HepG2 (cell line): ENCODE measurements around the gene OR6F1. TPM values are rescaled to one million over a fixed set of nuclear protein-coding genes. Genes with fewer than 3 reads are reported as not detected.

Source experiments
- ATAC-seq: fragments of 200-7000 bp; cut with Tn5 transposase; 3 replicates; pipeline ENCODE4 v1.9.1; 2020; ENCODE audit warnings: mild to moderate bottlenecking, moderate library complexity
- BruUV-seq: library from RNA; stranded (reverse); fragments of 400-500 nt; replicated peaks from 2 replicates; lab custom pipeline; 2021; lab: Mats Ljungman, UMichigan
- CTCF ChIA-PET: fragments of 300-600 bp; formaldehyde crosslinking; extraction: SDS; loops from one replicate; lab custom pipeline; 2021; ENCODE audit warnings: low total read pairs, inconsistent platforms, low intra/inter-chr PET ratio; lab: Yijun Ruan, JAX
- POLR2A ChIA-PET: fragments of 350-600 bp; sonication (Branson Sonifier 250); formaldehyde crosslinking; loops from one replicate; lab custom pipeline; 2020; ENCODE audit warnings: antibody characterized with exemption, inconsistent platforms; lab: Yijun Ruan, JAX
- DNase-seq: peaks from one replicate; pipeline ENCODE4 v3.0.0-alpha.2; 2015; ENCODE audit warnings: low spot score
- FAIRE-seq: peaks from 3 replicates; lab custom pipeline; 2011; peaks lifted over from hg19 to GRCh38; lab: Jason Lieb, UNC
- H2AFZ ChIP-seq: one replicate; pipeline ENCODE4 v1.6.1; 2011; ENCODE audit warnings: low read length, inconsistent platforms
- H3K27ac ChIP-seq: fragments of 300-600 bp; 3 replicates; pipeline ENCODE4 v1.8.0; 2011; ENCODE audit warnings: mixed run types, mild to moderate bottlenecking, mixed read lengths, low read length, inconsistent platforms; ENCODE audit not compliant: insufficient read depth; ENCODE audit errors: extremely low read length
- H3K27me3 ChIP-seq, 2 experiments: fragments of 200-600 bp in 1 of 2; 2 replicates in 1 of 2; 3 replicates in 1 of 2; pipeline versions ENCODE4 v1.6.0 to v1.8.0; 2011; ENCODE audit warnings: low read length in 2 of 2, mild to moderate bottlenecking in 2 of 2, moderate library complexity in 2 of 2, inconsistent platforms in 1 of 2; ENCODE audit not compliant: insufficient read depth in 2 of 2, control insufficient read depth in 1 of 2
- H3K36me3 ChIP-seq, 2 experiments: fragments of 200-600 bp in 1 of 2; replicated peaks in 1 of 2; 2 replicates in 1 of 2; 3 replicates in 1 of 2; pipeline versions ENCODE4 v1.5.1 to v1.8.0; 2011; ENCODE audit warnings: low read length in 2 of 2, inconsistent platforms in 1 of 2; ENCODE audit not compliant: insufficient read depth in 2 of 2, control insufficient read depth in 1 of 2
- H3K4me1 ChIP-seq: 2 replicates; pipeline ENCODE4 v1.5.1; 2012; ENCODE audit warnings: low read length, inconsistent platforms; ENCODE audit not compliant: insufficient read depth
- H3K4me2 ChIP-seq: 2 replicates; pipeline ENCODE4 v1.6.0; 2011; ENCODE audit warnings: low read depth, low read length, inconsistent platforms
- H3K4me3 ChIP-seq, 3 experiments: fragments of 200-600 bp in 1 of 3; sonication (generic), shearing (Covaris generic) in 1 of 3; replicated peaks in 1 of 3; 2 replicates each; pipeline ENCODE4 v1.5.1; 2011 to 2016; ENCODE audit warnings: low read length in 3 of 3, inconsistent platforms in 2 of 3, low read depth in 2 of 3, mild to moderate bottlenecking in 2 of 3, control low read depth in 1 of 3, mixed read lengths in 1 of 3; ENCODE audit not compliant: insufficient read depth in 1 of 3
- H3K79me2 ChIP-seq: one replicate; pipeline ENCODE4 v1.6.1; 2011; ENCODE audit warnings: low read length, inconsistent platforms; ENCODE audit not compliant: insufficient read depth
- H3K9ac ChIP-seq: 2 replicates; pipeline ENCODE4 v1.6.0; 2011; ENCODE audit warnings: mild to moderate bottlenecking, low read depth, low read length, inconsistent platforms; ENCODE audit not compliant: insufficient read depth
- H3K9me3 ChIP-seq: 2 replicates; pipeline ENCODE4 v1.5.1; 2012; ENCODE audit warnings: mild to moderate bottlenecking, low read length
- H4K20me1 ChIP-seq: 2 replicates; pipeline ENCODE4 v1.6.0; 2011; ENCODE audit warnings: inconsistent platforms, mild to moderate bottlenecking, low read length, moderate library complexity; ENCODE audit not compliant: insufficient read depth
- POGZ ChIP-seq: sonication (generic); formaldehyde crosslinking; IDR thresholded peaks from 2 replicates; pipeline ENCODE4 v1.4.0; 2020; ENCODE audit warnings: mild to moderate bottlenecking, missing genetic modification reagents
- SMARCC2 ChIP-seq: fragments of 450-650 bp; IDR thresholded peaks from 2 replicates; pipeline ENCODE4 v1.6.1; 2017; ENCODE audit warnings: antibody characterized with exemption, mild to moderate bottlenecking
- WGBS: methylation state at CpG from one replicate; pipeline ENCODE4 v1.1.6; 2017; ENCODE audit warnings: low lambda C conversion rate; 5-methylcytosine and 5-hydroxymethylcytosine counted together
- in situ Hi-C: cut with HindIII; loops from 2 replicates; pipeline ENCODE4 v1.10.0; 2017; ENCODE audit warnings: low pct_unique_long_range_greater_than_20kb; ENCODE audit not compliant: extremely low pct_ligation_motif_present
- intact Hi-C: fragments of 100-400 bp; cut with micrococcal nuclease; formaldehyde crosslinking; loops from one replicate; pipeline ENCODE4 v1.10.0; 2022; ENCODE audit not compliant: unreplicated experiment
- polyA plus RNA-seq, 8 experiments: library from polyadenylated mRNA; depleted of rRNA in 3 of 8; stranded (reverse) in 7 of 8; unstranded in 1 of 8; fragments of >200 nt; fragmentation: Illumina TruSeq in 4 of 8; extraction: Trizol in 4 of 8; gene quantifications; 2 replicates each; pipeline versions ENCODE4 v1.2.1 to v1.2.3, GENCODE V29; 2011 to 2016; ENCODE audit warnings: low read depth in 4 of 8, missing spikeins in 1 of 8, mixed read lengths in 1 of 8; ENCODE audit not compliant: insufficient read depth in 1 of 8
- total RNA-seq, 5 experiments: library from RNA; depleted of rRNA; stranded (reverse); fragments of >200 nt; fragmentation: Illumina TruSeq; extraction: Trizol; gene quantifications; 2 replicates each; pipeline ENCODE4 v1.2.3, GENCODE V29; 2016; ENCODE audit warnings: low read depth in 1 of 5
- TF ChIP-seq, protein P1 (sequence below): sonication (generic); formaldehyde crosslinking; IDR thresholded peaks from 2 replicates; pipeline ENCODE4 v1.8.0; 2022; ENCODE audit warnings: low read depth, missing genetic modification reagents
- TF ChIP-seq, protein P2 (sequence below): sonication (generic); formaldehyde crosslinking; IDR thresholded peaks from 2 replicates; pipeline ENCODE4 v1.5.1; 2020; ENCODE audit warnings: missing genetic modification reagents, mild to moderate bottlenecking, borderline replicate concordance

Gene OR6F1
- total and polyA plus RNA-seq, 2 of the 13 experiments (the other 11 are each of a cell fraction or from before 2014, with no cell fraction given): not detected

DNA sequence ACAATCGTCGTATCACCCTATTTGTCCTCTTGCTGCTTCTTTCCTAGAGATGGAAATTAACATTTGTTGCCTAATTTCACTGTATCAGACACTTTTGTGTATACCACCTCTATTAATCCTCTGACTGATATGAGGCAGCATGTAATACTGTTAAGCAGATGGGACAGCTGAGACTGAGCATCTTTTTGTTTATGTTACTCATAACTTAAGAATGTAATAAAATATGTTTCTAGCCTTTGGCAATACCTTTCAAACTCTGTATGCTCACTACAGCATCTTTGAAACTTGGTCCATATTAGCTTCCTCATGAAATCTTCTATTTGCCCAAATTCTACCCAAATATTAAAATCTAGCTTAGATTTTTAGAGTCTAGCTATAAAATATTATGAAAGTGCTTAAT, 24.3 kb upstream of the OR6F1 start (continued):
- TF ChIP-seq, protein P1, sequence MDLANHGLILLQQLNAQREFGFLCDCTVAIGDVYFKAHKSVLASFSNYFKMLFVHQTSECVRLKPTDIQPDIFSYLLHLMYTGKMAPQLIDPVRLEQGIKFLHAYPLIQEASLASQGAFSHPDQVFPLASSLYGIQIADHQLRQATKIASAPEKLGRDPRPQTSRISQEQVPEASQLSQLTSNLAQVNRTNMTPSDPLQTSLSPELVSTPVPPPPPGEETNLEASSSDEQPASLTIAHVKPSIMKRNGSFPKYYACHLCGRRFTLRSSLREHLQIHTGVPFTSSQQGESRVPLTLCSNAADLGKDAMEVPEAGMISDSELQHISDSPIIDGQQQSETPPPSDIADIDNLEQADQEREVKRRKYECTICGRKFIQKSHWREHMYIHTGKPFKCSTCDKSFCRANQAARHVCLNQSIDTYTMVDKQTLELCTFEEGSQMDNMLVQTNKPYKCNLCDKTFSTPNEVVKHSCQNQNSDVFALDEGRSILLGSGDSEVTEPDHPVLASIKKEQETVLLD (CRISPR knock-in tag): no peak
- TF ChIP-seq, protein P2, sequence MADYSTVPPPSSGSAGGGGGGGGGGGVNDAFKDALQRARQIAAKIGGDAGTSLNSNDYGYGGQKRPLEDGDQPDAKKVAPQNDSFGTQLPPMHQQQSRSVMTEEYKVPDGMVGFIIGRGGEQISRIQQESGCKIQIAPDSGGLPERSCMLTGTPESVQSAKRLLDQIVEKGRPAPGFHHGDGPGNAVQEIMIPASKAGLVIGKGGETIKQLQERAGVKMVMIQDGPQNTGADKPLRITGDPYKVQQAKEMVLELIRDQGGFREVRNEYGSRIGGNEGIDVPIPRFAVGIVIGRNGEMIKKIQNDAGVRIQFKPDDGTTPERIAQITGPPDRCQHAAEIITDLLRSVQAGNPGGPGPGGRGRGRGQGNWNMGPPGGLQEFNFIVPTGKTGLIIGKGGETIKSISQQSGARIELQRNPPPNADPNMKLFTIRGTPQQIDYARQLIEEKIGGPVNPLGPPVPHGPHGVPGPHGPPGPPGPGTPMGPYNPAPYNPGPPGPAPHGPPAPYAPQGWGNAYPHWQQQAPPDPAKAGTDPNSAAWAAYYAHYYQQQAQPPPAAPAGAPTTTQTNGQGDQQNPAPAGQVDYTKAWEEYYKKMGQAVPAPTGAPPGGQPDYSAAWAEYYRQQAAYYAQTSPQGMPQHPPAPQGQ: no peak

DNA sequence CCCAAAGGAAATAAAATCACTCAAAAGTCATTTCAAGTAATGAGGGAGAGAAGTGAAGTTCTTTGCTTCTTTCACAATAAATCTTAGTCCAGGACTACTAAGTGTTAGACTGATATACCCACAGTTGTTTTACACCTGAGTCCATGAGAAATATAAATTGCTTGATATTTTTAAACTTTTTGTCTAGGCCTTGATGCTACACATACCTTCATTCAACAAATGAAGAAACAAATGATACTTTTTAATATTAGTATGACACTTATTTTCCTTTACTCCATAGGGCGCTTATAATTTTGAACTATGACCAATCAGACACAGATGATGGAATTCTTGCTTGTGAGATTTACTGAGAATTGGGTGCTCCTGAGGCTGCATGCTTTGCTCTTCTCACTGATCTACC, 21.9 kb upstream of the OR6F1 start, which contains the start of gene OR14K1:
Gene OR14K1 (plus strand): TSS at position 301 of the 400 bp plus-strand sequence. CDS start 0 bp downstream, at position 301.
- Histone ChIP-seq H2AFZ (no peak within 1 kb of the TSS), H3K4me2 (no peak within 1 kb of the TSS), H3K79me2 (no peaks in the 10 kb centered on the region), H3K36me3 (no peaks in the 10 kb centered on the region), H4K20me1 (no peaks in the 10 kb centered on the region), H3K4me1 (no peaks in the 10 kb centered on the region), H3K9me3 (peaks cover 87% of the 10 kb centered on the region), H3K4me3 (no peak within 1 kb of the TSS), H3K27ac (no peak within 1 kb of the TSS), H3K27me3 (no peaks in the 10 kb centered on the region), H3K9ac (no peak within 1 kb of the TSS)
- 3% methylated on average over 1 of the region's 1 CpG for WGBS
- FAIRE-seq: no peak
- BruUV-seq: no TSS peak
- intact Hi-C loops: no loop called here
- DNase-seq: no peak
- no peak for TF ChIP-seq POGZ (CRISPR knock-in tag)
- no peak for TF ChIP-seq SMARCC2
- in situ Hi-C loops: no loop called here
- ATAC-seq: no peak
- CTCF ChIA-PET: no interaction called here
- POLR2A ChIA-PET: no interaction called here
